GM23338 (cell line): ENCODE measurements around the gene HSH2D. TPM values are rescaled to one million over a fixed set of nuclear protein-coding genes. Genes with fewer than 3 reads are reported as not detected.

ENCODE experiments used
- ATAC-seq: fragments of 200-7000 bp; cut with Tn5 transposase; 3 replicates; pipeline ENCODE4 v1.9.1; 2020
- DNase-seq: peaks from one replicate; pipeline ENCODE4 v3.0.0-alpha.2; 2015; ENCODE audit warnings: low spot score
- H2AFZ ChIP-seq: fragments of 200-600 bp; sonication (generic); 2 replicates; pipeline ENCODE4 v1.8.0; 2016; ENCODE audit warnings: antibody characterized with exemption, mild to moderate bottlenecking, moderate library complexity
- H3F3A ChIP-seq: fragments of 200-600 bp; sonication (generic); replicated peaks from 2 replicates; pipeline ENCODE4 v1.8.0; 2017; ENCODE audit warnings: antibody characterized with exemption, mixed run types, low read depth
- H3K27ac ChIP-seq: fragments of 200-600 bp; sonication (generic); 2 replicates; pipeline ENCODE4 v1.6.1; 2016; ENCODE audit warnings: low read depth
- H3K27me3 ChIP-seq: fragments of 200-600 bp; sonication (generic); 2 replicates; pipeline ENCODE4 v1.8.0; 2016; ENCODE audit warnings: mild to moderate bottlenecking, mixed run types, moderate library complexity; ENCODE audit not compliant: insufficient read depth
- H3K36me3 ChIP-seq: fragments of 200-600 bp; sonication (generic); 2 replicates; pipeline ENCODE4 v1.8.0; 2016; ENCODE audit warnings: mild to moderate bottlenecking; ENCODE audit not compliant: insufficient read depth
- H3K4me1 ChIP-seq: fragments of 200-600 bp; sonication (generic); 2 replicates; pipeline ENCODE4 v1.8.0; 2016; ENCODE audit warnings: mild to moderate bottlenecking, moderate library complexity; ENCODE audit not compliant: insufficient read depth
- H3K4me2 ChIP-seq: fragments of 200-600 bp; sonication (generic); 2 replicates; pipeline ENCODE4 v1.7.1; 2017; ENCODE audit warnings: mixed run types
- H3K4me3 ChIP-seq: fragments of 200-600 bp; sonication (generic); 2 replicates; pipeline ENCODE4 v1.6.1; 2016; ENCODE audit warnings: mixed run types
- H3K79me2 ChIP-seq: fragments of 200-600 bp; sonication (generic); replicated peaks from 2 replicates; pipeline ENCODE4 v1.8.0; 2017; ENCODE audit warnings: mild to moderate bottlenecking; ENCODE audit not compliant: insufficient read depth
- H3K9me2 ChIP-seq: fragments of 200-600 bp; sonication (generic); 2 replicates; pipeline ENCODE4 v1.8.0; 2017; ENCODE audit not compliant: insufficient read depth
- H4K20me1 ChIP-seq: fragments of 200-600 bp; sonication (generic); replicated peaks from 2 replicates; pipeline ENCODE4 v1.8.0; 2017; ENCODE audit warnings: mild to moderate bottlenecking; ENCODE audit not compliant: insufficient read depth
- H3K27ac Mint-ChIP-seq: 2 replicates; pipeline ENCODE4 v1.8.0; 2020; ENCODE audit warnings: inconsistent platforms, mild to moderate bottlenecking, moderate library complexity, mixed read lengths
- H3K27me3 Mint-ChIP-seq: 3 replicates; pipeline ENCODE4 v1.8.0; 2022; ENCODE audit warnings: low read depth, mild to moderate bottlenecking, moderate library complexity, mixed read lengths, inconsistent platforms; ENCODE audit not compliant: insufficient read depth, poor library complexity
- H3K36me3 Mint-ChIP-seq: 3 replicates; pipeline ENCODE4 v1.8.0; 2021; ENCODE audit warnings: low read depth, mild to moderate bottlenecking, inconsistent platforms, moderate library complexity, mixed read lengths
- H3K4me1 Mint-ChIP-seq: 3 replicates; pipeline ENCODE4 v1.8.0; 2020; ENCODE audit warnings: mild to moderate bottlenecking, inconsistent platforms, mixed read lengths
- H3K4me3 Mint-ChIP-seq: 3 replicates; pipeline ENCODE4 v1.8.0; 2021; ENCODE audit warnings: moderate library complexity, mild to moderate bottlenecking, inconsistent platforms, mixed read lengths
- H3K9me3 Mint-ChIP-seq: 3 replicates; pipeline ENCODE4 v1.8.0; 2020; ENCODE audit warnings: moderate library complexity, mild to moderate bottlenecking, inconsistent platforms, mixed read lengths
- CREB1 ChIP-seq: fragments of 250-450 bp; sonication (Bioruptor Pico); IDR thresholded peaks from 2 replicates; pipeline ENCODE4 v1.5.0; 2020; ENCODE audit warnings: low read depth, mild to moderate bottlenecking, moderate library complexity
- EZH2 ChIP-seq: fragments of 200-600 bp; sonication (generic); IDR thresholded peaks from one replicate; pipeline ENCODE4 v1.8.0; 2017; ENCODE audit warnings: antibody characterized with exemption, mild to moderate bottlenecking, low read depth; ENCODE audit not compliant: unreplicated experiment
- NANOG ChIP-seq: IDR thresholded peaks from 2 replicates; pipeline ENCODE4 v1.6.1; 2016; ENCODE audit warnings: antibody characterized with exemption, borderline replicate concordance
- POLR2AphosphoS5 ChIP-seq: IDR thresholded peaks from 2 replicates; pipeline ENCODE4 v1.6.1; 2016; ENCODE audit warnings: antibody characterized with exemption, low read depth
- STAT1 ChIP-seq: IDR thresholded peaks from one replicate; pipeline ENCODE4 v1.6.1; 2016; ENCODE audit warnings: antibody characterized with exemption; ENCODE audit not compliant: unreplicated experiment
- ZNF114 ChIP-seq: fragments of 250-450 bp; sonication (Bioruptor Pico); IDR thresholded peaks from 2 replicates; pipeline ENCODE4 v1.5.0; 2020; ENCODE audit warnings: mild to moderate bottlenecking, moderate library complexity
- ZNF331 ChIP-seq: fragments of 250-450 bp; sonication (Bioruptor Pico); IDR thresholded peaks from 2 replicates; pipeline ENCODE4 v1.5.0; 2020; ENCODE audit warnings: low read depth, mild to moderate bottlenecking, moderate library complexity
- polyA plus RNA-seq: library from polyadenylated mRNA; unstranded; fragments of >200 nt; fragmentation: Nextera tagmentation; extraction: Ambion mirVana; gene quantifications from 2 replicates; pipeline ENCODE4 v1.2.1, GENCODE V29; 2016
- total RNA-seq: library from RNA; depleted of rRNA; stranded (reverse); fragments of >200 nt; shearing (Covaris generic); gene quantifications from 2 replicates; pipeline ENCODE4 v1.2.3, GENCODE V29; 2014
- TF ChIP-seq, protein P1 (sequence below), 2 experiments: fragments of 200-600 bp in 1 of 2; sonication (generic) in 1 of 2; conservative IDR thresholded peaks; 2 replicates each; pipeline versions ENCODE4 v1.5.1 to v1.6.1; 2016 to 2017; ENCODE audit warnings: antibody characterized with exemption in 2 of 2, low read depth in 2 of 2, mild to moderate bottlenecking in 2 of 2, moderate library complexity in 1 of 2
- TF ChIP-seq, protein P2 (sequence below): IDR thresholded peaks from 2 replicates; pipeline ENCODE4 v1.6.1; 2016; ENCODE audit warnings: antibody characterized with exemption
- TF ChIP-seq, protein P3 (sequence below): IDR thresholded peaks from one replicate; pipeline ENCODE4 v1.6.1; 2018; ENCODE audit warnings: antibody characterized with exemption; ENCODE audit not compliant: unreplicated experiment

The HSH2D gene
- total and polyA plus RNA-seq, 2 experiments from 2014 or later, result 0.81 to 1.4 TPM

DNA sequence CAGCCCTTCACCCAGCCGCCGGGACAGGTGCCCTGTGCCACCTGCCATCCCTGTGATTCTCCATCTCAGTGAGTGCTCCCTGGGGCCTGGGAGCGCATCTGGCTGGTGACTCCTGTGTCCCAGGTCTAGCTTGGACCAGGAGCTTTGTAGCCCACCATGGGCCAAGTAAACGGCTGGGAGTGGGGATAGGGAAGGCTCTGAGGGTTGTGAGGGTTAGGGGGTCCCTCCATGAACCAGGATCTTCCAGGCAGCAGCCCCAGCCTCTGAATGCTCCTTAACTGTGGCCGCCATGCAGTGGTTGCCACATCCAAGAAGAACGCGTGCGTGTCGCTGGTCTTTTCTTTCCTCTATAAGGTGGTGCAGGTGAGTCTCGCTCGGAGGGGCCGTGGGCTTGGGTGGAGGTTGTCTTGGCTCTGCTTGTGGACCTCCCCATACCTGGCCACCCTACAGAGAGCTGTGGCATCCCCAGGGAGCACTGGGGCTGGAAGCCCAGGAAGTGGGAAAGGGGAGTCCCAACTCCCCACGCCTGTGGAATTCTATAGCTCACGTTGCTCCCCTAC lies 62.6 kb downstream of the HSH2D start:
- H3K27ac ChIP-seq, result no peak overlapping the region
- H3K4me3 Mint-ChIP-seq, result no peak overlapping the region
- ATAC-seq, result no peak

DNA sequence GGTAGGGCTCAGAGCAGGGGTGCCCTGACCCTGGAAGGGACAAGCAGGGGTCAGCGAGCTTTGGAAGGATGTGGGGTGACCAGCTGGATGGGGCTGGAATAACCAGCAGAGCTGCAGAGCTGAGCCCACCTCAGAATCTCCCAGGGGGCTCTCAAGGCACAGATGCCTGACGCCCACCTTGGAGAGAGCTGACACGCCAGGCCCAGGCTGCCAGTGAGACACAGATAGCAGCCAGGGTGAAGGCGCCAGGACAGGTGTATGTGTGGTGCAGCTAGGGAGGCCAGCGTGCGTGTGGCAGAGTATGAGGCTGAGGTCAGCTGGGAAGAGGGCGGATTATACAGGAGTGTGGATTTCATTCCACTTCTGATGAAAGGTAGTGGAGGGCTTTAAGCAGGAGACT lies 63.2 kb downstream of the HSH2D start:
- Histone ChIP-seq H3K27me3 (no peaks in the 10 kb centered on the region), H3K27ac (no peak overlapping the region), H4K20me1 (peaks cover 2% of the 10 kb centered on the region; the same call in 1 of the 2 replicates), H3K4me3 (no peak overlapping the region), H3F3A (no peaks in the 10 kb centered on the region), H2AFZ (no peak overlapping the region), H3K79me2 (no peaks in the 10 kb centered on the region), H3K36me3 (no peaks in the 10 kb centered on the region), H3K4me2 (no peak overlapping the region), H3K9me2 (no peaks in the 10 kb centered on the region), H3K4me1 (no peaks in the 10 kb centered on the region)
- Mint-ChIP-seq H3K27ac (no peak overlapping the region), H3K4me3 (no peak overlapping the region), H3K36me3 (peaks cover 3% of the 10 kb centered on the region; the same call in 2 of the 3 replicates), H3K4me1 (no peaks in the 10 kb centered on the region), H3K9me3 (no peaks in the 10 kb centered on the region), H3K27me3 (peaks cover 4% of the 10 kb centered on the region)
- no peak for DNase-seq
- ATAC-seq, result no peak
- TF ChIP-seq STAT1 (no peak), EZH2 (no peak), ZNF331 (CRISPR knock-in tag) (no peak), NANOG (no peak), ZNF114 (CRISPR knock-in tag) (no peak), POLR2AphosphoS5 (no peak), CREB1 (no peak)
- TF ChIP-seq, protein P1, sequence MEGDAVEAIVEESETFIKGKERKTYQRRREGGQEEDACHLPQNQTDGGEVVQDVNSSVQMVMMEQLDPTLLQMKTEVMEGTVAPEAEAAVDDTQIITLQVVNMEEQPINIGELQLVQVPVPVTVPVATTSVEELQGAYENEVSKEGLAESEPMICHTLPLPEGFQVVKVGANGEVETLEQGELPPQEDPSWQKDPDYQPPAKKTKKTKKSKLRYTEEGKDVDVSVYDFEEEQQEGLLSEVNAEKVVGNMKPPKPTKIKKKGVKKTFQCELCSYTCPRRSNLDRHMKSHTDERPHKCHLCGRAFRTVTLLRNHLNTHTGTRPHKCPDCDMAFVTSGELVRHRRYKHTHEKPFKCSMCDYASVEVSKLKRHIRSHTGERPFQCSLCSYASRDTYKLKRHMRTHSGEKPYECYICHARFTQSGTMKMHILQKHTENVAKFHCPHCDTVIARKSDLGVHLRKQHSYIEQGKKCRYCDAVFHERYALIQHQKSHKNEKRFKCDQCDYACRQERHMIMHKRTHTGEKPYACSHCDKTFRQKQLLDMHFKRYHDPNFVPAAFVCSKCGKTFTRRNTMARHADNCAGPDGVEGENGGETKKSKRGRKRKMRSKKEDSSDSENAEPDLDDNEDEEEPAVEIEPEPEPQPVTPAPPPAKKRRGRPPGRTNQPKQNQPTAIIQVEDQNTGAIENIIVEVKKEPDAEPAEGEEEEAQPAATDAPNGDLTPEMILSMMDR (conservative IDR thresholded peaks at IDR 0.05; ENCODE audit: low read depth in 2 of 2), result no peak
- TF ChIP-seq, protein P2, sequence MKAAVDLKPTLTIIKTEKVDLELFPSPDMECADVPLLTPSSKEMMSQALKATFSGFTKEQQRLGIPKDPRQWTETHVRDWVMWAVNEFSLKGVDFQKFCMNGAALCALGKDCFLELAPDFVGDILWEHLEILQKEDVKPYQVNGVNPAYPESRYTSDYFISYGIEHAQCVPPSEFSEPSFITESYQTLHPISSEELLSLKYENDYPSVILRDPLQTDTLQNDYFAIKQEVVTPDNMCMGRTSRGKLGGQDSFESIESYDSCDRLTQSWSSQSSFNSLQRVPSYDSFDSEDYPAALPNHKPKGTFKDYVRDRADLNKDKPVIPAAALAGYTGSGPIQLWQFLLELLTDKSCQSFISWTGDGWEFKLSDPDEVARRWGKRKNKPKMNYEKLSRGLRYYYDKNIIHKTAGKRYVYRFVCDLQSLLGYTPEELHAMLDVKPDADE, result no peak
- TF ChIP-seq, protein P3, sequence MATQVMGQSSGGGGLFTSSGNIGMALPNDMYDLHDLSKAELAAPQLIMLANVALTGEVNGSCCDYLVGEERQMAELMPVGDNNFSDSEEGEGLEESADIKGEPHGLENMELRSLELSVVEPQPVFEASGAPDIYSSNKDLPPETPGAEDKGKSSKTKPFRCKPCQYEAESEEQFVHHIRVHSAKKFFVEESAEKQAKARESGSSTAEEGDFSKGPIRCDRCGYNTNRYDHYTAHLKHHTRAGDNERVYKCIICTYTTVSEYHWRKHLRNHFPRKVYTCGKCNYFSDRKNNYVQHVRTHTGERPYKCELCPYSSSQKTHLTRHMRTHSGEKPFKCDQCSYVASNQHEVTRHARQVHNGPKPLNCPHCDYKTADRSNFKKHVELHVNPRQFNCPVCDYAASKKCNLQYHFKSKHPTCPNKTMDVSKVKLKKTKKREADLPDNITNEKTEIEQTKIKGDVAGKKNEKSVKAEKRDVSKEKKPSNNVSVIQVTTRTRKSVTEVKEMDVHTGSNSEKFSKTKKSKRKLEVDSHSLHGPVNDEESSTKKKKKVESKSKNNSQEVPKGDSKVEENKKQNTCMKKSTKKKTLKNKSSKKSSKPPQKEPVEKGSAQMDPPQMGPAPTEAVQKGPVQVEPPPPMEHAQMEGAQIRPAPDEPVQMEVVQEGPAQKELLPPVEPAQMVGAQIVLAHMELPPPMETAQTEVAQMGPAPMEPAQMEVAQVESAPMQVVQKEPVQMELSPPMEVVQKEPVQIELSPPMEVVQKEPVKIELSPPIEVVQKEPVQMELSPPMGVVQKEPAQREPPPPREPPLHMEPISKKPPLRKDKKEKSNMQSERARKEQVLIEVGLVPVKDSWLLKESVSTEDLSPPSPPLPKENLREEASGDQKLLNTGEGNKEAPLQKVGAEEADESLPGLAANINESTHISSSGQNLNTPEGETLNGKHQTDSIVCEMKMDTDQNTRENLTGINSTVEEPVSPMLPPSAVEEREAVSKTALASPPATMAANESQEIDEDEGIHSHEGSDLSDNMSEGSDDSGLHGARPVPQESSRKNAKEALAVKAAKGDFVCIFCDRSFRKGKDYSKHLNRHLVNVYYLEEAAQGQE, result no peak

More for the DNA sequence above, 62.6 kb downstream of the HSH2D start:
- Histone ChIP-seq H3K27me3 (no peaks in the 10 kb centered on the region), H3K36me3 (no peaks in the 10 kb centered on the region), H3F3A (no peaks in the 10 kb centered on the region), H3K4me1 (no peaks in the 10 kb centered on the region), H4K20me1 (no peaks in the 10 kb centered on the region; the same call in 1 of the 2 replicates), H3K4me2 (no peak overlapping the region), H2AFZ (no peak overlapping the region), H3K79me2 (no peaks in the 10 kb centered on the region), H3K9me2 (no peaks in the 10 kb centered on the region), H3K4me3 (no peak overlapping the region)
- Mint-ChIP-seq H3K27me3 (peaks cover 4% of the 10 kb centered on the region), H3K4me1 (no peaks in the 10 kb centered on the region), H3K36me3 (peaks cover 3% of the 10 kb centered on the region; the same call in 2 of the 3 replicates), H3K9me3 (no peaks in the 10 kb centered on the region), H3K27ac (no peak overlapping the region)
- no peak for DNase-seq
- TF ChIP-seq, protein P1 (conservative IDR thresholded peaks at IDR 0.05; ENCODE audit: low read depth in 2 of 2), result no peak
- no peak for TF ChIP-seq NANOG
- no peak for TF ChIP-seq POLR2AphosphoS5
- TF ChIP-seq ZNF331 (CRISPR knock-in tag), result no peak
